UCSD-AML1 (cell line): ENCODE measurements around the gene SERHL2.
A peak's percentile ranks its signal among the peaks of the same experiment; 100 is the strongest.
"Not testable (repeated sequence)": the region's sequence is repeated elsewhere in the genome, so short reads cannot be mapped to it uniquely, and the experiment has no call there.

ENCODE experiments used
- DNase-seq: peaks from one replicate; lab custom pipeline; 2025; ENCODE audit not compliant: unreplicated experiment; lab: John Stamatoyannopoulos, UW

Gene SERHL2

DNA sequence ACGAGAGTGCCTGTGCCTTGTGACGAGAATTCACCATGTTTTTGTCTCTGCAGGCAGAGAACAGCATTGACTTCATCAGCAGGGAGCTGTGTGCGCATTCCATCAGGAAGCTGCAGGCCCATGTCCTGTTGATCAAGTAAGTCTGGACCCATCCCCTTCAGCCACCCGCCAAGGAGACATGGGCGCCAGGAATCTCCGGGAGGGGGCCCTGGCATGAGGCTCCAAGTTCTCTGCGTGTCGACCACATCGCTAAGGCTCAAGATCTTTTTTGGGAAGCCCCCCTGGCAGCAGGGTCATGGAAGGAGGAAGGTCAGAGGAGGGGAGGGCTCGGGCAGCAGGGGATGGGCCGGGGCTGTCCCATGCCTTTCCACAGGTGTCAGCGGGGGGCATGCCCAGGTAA, 17.3 kb downstream of the SERHL2 start:
- not testable (repeated sequence) for DNase-seq

DNA sequence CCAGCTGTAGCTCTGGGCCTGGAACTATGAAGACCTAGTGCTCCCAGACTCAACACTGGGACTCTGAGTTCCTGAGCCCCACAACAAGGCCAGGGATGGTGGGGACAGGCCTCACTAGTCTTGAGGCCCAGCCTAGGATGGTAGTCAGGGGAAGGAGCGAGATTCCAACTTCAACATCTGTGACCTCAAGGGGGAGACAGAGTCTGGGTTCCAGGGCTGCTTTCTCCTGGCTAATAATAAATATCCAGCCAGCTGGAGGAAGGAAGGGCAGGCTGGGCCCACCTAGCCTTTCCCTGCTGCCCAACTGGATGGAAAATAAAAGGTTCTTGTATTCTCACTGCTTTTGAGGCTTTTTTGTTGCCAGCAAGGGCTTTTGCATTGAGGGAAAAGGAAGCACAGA, 20.3 kb downstream of the SERHL2 start:
- not testable (repeated sequence) for DNase-seq

DNA sequence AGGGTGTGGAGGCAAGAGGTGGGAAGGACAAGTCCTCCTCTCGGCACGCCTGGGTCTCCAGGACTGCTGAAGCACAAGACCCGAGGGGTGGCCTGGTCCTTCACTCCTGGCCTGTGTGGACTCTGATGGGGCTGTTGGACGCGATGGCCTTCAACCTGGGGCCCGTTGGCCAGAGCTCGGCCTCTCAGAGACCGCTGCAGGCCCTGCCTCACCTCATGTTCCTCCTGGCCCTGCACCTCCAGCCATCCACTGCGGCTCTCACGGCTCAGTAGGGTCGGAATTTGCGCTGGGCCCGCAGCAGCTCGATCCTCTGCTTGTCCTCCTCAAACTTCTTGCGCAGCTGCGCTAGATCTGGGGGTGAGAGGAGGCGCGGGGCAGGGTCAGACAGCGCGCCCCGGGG, 20.7 kb downstream of the SERHL2 start:
- DNase-seq: not testable (repeated sequence)

DNA sequence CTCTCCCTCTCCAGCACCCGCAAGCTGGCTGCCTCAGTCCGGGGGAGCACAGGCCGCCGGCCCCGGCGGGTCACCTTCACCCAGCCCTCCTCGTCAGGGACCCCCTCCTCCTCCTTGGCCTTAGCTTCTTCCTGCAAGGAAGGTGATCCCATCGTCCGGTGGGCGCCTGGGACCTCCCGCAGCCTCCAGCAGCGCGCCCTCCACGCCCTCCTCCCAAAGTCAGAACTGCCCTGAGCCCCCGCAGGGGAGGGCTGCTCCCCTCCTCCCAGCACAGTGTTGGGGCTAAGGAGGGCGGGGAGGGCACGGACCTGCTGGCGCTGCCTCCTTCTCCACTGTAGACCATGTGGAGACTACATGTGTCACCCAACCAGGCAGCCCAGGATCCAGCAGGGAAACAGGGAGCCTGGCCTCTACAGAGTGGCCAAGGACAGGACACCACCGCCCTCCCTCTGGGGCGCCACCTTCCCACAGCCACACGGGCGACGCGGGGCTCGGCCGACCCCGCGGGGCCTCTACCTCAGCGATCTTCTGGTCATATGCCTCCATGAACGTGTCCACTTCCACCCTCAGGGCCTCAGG, 22.3 kb downstream of the SERHL2 start:
- not testable (repeated sequence) for DNase-seq

DNA sequence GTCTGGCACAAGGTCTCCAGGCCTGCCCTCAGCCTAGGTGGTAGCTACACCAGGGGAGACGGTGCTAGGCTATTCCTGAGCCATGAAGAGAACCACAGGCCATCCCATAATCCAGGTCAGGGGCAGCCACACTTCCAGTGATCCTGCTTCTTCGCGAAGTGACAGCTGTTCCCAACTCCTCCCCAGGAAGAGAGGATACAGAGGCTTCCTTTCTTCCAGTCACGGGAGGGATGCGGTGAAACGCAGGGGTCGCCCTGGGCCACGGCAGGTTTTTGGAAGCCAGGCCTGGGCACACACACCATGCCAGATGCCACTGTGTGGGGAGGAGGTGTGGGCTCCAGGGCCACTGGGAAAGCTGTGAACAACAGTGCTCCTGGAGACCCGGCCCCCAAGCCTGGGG, 23.4 kb downstream of the SERHL2 start:
- DNase-seq: not testable (repeated sequence)

DNA sequence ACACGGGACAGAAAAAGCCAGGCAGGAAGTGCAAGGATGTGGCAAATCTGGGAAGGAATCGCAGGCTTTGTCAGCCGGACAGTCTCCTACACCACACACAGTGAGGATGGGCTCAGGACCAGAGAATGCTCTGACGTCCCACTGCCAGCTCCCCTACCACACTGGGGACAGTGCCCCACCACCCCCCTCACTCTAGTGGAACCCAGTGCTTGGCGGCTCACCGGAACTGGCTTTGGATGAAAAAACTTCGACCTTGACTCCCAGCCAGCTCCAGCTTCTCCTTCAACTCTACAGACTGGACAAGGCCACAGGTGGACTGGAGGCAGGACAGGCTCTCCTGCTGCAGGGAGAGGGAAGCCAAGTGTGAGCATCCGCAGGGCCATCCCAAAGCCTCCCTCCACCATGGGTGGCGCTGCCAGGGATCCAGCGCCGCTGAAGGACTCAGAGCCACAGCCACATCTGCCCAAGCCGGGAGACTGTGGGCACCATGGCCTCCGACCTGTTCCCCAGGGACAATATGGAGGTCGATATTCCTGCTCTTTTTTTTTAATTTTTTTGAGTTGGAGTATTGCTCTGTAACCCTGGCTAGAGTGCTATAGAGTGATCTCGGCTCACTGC, 24.0 kb downstream of the SERHL2 start:
- DNase-seq: no peak

DNA sequence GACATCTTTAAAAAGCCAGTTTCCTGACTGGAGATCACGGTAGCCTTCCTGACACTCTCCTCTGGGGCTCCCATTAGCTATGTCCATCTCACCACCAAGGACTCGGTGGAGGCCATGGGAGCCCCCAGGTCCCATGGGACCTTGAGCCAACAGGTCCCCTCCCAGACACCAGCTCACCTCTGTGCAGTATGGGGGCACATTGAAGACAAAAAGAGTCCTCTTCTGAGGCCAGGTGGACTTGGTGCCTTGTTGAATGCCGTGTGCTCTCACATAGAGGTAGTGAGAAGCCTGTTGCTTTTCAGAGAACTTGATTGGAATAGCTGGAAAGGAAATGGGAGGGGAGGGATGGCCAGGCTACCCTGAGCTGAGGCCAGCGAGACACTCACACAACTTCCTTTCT, 26.3 kb downstream of the SERHL2 start:
- DNase-seq: not testable (repeated sequence)

DNA sequence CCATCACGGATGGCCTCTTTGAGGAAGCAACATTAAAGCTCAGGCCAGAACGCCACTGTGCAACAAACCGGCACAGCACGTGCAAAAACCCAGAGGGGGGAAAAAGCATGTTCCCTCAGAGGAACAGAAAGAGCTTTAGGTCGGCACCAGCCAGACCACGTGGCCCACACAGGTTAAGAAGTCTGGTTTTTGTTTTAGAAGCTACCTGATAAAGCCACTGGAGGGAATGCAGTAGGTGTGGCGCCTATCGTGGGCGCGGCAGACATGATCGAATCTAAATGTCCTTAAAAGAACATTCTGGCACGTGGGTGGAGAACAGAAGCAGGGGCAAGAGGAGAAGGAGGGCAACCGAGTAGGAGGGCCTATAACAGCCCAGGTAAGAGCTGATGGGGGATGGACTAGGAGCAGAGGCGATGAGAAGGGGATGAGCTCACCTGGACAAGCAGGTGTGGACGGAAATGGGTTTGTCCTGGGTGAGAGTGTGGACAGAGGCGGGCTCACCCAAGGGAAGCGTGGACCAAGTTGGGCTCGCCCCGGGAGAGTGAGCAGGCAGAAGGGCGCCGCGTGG, 27.5 kb downstream of the SERHL2 start:
- not testable (repeated sequence) for DNase-seq

DNA sequence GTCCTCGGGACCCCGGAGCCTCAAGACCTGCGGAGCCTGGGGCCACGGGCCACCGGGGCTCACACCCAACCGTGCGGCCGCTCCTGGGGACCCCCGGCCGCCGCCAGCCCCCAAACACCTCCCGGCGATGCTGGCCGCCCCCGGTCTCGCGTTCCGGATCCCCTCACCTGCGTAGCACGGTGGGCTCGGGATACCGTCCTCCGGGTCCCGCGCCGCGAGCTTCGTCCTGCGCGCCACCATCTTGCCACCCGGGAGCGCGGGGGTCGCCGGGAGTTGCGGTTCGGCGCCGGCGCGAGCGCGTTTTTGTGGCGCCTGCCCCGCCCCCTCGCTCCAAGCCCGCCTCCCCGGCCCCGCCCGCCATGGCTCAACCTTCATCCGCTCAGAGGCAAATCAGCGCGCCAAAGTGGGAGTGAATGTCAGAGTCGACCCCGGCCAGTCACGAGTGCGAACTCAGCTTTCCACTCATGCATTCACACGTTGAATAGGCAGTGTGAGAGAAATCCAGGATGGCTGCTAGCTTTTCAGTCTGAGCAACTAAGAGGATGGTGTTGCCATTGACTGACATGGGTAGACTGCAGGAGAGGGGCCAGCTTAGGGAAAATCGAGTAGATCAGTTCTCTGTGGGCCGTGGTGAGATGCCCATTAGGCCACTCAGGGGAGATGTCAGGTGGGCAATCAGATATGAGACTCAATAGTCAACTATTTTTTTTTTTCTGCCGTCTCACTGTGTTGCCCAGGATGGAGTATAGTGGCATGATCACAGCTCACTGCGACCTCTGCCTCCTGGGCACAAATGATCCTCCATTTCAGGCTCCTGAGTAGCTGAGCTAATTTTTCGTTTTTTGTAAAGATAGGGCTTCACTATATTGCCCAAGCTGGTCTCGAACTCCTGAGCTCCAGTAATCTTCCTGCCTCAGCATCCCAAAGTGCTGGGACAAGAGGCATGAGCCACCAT, 28.3 kb downstream of the SERHL2 start:
- peak; percentile 79 for DNase-seq

DNA sequence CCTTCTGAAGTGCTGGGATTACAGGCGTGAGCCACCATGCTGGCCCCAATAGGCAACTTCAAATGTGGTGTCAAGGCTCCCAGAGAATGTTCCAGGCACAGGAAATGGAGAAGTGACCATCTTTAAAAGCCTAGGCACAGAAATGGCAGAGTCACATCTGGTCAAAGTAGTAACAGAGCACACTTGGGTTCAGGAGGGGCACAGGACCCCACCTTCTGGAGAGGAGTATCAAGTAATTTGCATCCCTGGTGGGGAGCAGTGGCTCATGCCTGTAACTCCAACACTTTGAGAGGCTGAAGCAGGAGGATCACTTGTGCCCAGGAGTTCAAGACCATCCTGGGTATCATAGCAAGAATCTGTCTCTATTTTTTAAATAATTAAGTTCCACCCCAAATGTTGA, 29.2 kb downstream of the SERHL2 start:
- DNase-seq: no peak

DNA sequence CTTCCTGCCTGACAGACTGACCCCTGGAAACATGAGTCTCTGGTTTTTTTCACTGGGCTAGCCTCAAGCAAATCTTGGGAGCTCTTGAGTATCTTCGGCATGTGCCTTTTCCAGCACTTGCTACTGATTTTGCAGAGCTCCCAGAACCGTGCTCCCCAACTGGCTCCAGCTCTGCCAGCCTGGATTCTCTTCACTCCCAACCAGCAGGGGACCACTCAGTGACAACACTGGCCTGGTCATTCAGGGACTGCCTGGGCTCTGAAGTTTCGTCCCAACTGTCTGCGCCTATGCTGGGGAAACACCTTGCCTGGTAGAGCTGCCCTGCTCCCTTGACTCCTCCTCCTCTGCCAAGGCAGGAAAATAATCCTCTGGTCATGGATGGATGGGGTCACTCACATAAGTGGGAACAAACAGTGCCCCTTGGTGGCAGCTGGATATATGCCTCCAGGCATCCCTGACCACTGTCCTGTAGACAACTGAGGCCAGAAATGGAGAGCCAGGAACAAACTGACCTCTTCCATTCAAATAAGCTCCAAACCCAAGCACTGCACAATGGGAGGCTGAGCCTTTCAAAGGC, 30.7 kb downstream of the SERHL2 start:
- DNase-seq: no peak

DNA sequence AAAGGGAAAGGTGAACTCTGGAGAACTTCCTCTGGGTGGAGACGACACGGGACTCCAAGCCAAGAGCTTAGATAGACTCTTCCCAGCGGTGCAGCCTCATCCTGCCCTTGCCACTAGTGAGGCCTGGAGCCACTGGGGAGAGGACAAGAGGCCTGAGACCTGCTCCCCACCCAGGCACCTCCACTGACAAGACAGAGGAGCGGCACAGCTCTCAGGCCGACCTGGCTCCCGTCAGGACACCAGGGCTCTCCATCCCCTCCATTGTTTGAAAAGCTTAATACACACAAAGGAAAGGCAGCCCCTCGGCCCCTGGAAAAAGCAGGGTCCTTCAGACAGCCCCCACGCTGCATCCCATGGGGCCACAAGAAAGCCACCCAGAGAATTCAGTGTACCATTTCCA, 31.3 kb downstream of the SERHL2 start:
- DNase-seq: no peak

DNA sequence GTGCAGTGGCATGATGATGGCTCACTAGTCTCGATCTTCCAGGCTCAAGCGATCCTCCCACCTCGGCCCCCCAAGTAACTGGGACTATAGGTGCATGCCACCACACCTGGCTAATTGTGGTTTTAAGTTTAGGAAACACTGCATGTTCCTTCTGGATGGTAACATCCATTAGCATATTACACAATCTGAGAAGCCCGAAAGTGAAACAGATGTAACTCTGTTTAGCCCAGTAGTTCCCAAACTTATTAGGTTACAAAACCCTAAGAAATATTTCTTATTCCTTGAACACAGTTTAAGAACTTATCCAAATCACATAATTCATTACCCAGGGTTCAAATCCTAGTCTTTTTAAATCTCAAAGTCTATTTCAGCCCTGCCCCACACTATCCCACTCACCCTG, 32.6 kb downstream of the SERHL2 start:
- no peak for DNase-seq

DNA sequence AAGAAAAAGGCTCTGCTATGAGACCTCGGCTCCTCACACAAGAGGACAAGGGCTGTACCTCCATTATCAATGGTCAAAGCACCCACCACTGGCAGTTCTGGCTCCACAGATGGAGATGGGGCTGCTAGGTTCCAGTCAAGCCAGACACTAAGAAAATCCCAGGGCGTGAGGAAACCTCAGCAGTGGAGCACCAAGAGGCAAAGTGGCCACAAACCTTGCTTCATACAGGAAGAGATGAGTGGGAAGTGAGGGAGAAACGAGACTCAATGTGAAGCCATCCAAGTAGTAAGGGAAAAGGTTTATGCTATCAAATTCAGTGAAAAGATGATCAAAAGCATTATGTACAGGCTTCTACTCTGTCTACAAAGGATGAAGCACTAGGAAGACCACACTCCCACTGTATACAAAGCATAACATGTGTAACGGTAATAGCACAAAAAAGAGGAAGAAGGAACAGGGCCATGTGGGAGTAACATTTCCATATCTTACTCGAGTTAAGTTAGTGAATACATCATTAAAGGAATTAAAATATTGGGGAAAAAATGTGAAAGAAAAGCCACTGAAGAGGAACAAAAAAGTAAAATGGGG, 33.9 kb downstream of the SERHL2 start:
- no peak for DNase-seq

DNA sequence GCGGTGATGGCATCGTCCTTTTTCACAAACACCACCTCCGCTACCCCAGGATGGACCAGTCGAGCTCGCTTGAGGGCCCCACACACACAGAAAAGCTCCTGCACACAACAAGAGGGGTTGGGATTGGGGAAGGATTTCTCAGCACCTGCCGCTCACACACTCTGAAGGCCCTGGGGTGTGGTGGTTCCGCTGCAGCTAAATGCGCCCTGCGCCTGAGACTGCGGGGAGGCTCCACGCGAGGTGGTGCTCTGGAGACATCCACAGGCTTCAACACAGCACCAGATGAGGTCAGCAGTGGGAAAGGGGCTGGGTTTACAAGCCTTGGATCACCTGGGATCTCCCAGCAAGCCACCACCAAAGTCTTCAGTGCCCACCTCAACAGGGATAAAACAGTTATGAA, 38.2 kb downstream of the SERHL2 start:
- no peak for DNase-seq

DNA sequence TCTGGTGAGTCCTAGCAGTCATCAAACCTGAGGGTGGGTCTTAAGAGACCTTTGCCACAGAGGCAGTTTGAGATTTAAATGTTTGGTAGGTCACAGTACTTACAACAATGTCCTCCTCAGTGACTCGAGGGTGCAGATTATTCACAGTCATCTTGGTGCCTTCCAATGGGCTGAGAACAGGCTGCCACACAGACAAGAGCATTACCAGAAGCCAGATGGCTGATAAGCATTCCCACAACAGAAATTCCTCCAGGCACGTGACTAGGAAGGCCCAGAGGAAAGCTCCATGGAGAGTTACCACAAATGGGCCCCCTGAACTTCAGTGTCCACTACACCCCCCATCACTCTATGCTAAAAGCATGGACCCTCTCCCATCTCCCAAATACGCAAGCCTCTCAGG, 41.7 kb downstream of the SERHL2 start:
- DNase-seq: no peak

DNA sequence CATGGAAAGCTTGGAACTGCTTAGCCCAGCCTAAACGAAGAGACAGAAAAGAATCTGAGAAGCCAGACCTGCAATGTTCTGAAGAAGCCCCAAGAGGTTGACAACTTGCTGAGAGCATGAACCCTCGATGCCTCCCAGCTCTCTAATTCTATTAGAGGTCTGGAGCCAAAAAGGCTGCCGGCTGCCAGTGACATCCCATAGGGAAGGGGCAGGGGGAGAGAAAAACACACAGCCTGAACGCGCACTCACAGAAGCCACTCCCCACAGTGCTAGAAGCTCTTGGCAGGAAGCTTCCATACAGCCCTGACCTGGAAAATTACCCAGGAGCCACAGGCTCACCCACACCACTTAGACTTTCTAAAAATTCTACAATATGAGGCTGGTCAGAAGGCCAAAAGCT, 42.6 kb downstream of the SERHL2 start:
- DNase-seq: no peak

DNA sequence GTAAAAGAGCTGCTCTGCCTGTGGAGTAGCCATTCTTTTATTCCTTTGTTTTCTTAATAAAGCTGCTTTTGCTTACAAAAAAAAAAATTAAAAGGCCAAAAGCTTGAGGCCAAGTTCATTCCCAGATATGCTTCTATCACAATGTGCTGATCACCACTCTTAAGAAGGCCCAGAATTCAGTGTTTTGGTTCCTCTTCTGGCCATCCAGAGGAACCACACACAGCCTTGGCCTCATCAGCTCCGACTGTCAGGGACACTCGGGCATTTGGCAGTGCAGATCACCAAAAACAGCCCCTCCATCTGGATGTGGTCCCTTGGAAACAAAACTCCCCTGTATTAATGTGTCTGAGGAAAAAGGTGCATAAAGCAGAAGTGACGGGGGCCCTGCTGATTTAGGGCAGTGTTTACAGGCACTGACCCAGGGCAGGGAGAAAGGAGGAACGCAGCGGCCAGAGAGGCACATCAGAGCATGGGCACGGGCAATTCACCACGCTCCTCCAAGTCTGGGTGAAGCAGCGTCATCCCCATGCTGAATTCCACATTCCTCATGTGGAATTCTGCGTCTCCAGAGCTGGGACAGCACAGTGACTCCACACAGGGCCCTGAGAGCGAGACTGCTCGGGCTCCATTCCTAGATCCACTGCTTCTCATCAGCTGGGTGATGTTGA, 43.2 kb downstream of the SERHL2 start:
- DNase-seq: no peak

DNA sequence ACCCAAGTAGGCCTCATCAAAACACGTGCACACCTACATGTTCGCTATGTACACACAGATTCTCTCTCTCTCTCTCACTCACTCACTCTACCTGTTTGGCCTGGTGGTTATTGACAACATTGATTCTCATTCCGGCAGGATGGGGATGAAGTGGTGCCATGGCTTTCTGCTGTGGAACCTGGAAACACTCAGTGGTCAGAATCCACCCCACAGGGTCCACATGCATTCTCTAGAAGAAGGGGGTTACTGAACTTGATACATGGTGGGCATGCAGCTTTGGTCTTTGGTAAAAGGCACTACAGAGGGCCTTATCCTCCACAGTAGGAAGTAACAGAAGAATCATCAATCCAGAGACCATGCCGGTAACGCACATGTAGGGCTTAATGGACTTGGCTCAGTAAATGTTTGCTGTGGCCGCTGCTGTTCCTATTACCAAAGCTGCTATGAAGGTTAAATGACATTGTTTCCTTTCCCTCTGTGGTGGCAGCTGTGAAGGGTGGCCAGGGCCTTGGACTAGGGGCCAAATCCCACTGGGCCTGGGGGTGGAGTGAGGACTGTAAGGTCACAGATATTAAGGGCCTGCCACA, 48.2 kb downstream of the SERHL2 start:
- DNase-seq: no peak

DNA sequence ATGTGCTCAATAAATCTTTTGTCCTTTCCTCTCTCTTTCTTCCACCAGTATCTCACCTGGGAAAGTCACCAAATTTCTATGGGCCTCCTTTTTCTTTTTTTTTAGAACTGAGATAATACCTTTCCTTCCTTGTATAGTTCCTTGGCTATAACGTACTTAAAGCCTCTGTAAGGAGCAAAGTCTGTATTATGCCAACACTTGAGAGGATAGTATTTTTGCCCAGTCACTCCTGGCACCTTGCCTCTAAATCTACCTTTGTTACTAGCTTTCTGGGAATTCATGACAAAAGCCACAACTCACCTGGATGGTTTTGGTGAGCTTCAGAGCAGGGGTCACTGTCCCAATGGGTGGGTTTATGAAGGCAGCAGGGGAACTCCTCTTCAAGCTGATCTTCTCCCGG, 48.7 kb downstream of the SERHL2 start:
- no peak for DNase-seq
